ENCODE data around the gene WAS.
A peak's percentile ranks its signal among the peaks of the same experiment; 100 is the strongest.

The WAS gene

GRCh38 chrX:48711929-48712505 is 28.4 kb downstream of the WAS start:
- no peak for DNase-seq (ENCODE audit: low spot score)

- no peak for DNase-seq (ENCODE audit: low spot score)
Observed at GRCh38 chrX:48713847-48714246, 30.2 kb downstream of the WAS start.

GRCh38 chrX:48714573-48714972 is 31.0 kb downstream of the WAS start:
- no peak for DNase-seq (ENCODE audit: low spot score)

GRCh38 chrX:48715072-48715471 is 31.5 kb downstream of the WAS start:
- no peak for DNase-seq (ENCODE audit: low spot score)

GRCh38 chrX:48715876-48716502 is 32.4 kb downstream of the WAS start:
- no peak for DNase-seq (ENCODE audit: low spot score)

- no peak for DNase-seq (ENCODE audit: low spot score)
Observed at GRCh38 chrX:48719958-48720357, 36.4 kb downstream of the WAS start.

GRCh38 chrX:48720577-48721250 is 37.1 kb downstream of the WAS start:
- no peak for DNase-seq (ENCODE audit: low spot score)

GRCh38 chrX:48721916-48722315 is 38.3 kb downstream of the WAS start:
- DNase-seq (ENCODE audit: low spot score) = no peak

GRCh38 chrX:48726596-48726995 is 43.0 kb downstream of the WAS start:
- DNase-seq (ENCODE audit: low spot score) = no peak

- no peak for DNase-seq (ENCODE audit: low spot score)
Observed at GRCh38 chrX:48728653-48729052, 45.1 kb downstream of the WAS start.

GRCh38 chrX:48736303-48736702 is 52.7 kb downstream of the WAS start:
- no peak for DNase-seq (ENCODE audit: low spot score)

- no peak for DNase-seq (ENCODE audit: low spot score)
Observed at GRCh38 chrX:48736878-48737212, 53.2 kb downstream of the WAS start.

GRCh38 chrX:48737213-48737938 is 53.8 kb downstream of the WAS start:
- peak; percentile 78 for DNase-seq (ENCODE audit: low spot score)

- DNase-seq (ENCODE audit: low spot score) = no peak
Observed at GRCh38 chrX:48737940-48738339, 54.3 kb downstream of the WAS start.
